SW 1271 (cell line): ENCODE measurements around the gene DERL2.
"Not testable (repeated sequence)": the region's sequence is repeated elsewhere in the genome, so short reads cannot be mapped to it uniquely, and the experiment has no call there.

Experiments
- DNase-seq, 2 experiments: peaks; one replicate each; lab custom pipeline; 2025; lab: John Stamatoyannopoulos, UW

Gene DERL2

DNA sequence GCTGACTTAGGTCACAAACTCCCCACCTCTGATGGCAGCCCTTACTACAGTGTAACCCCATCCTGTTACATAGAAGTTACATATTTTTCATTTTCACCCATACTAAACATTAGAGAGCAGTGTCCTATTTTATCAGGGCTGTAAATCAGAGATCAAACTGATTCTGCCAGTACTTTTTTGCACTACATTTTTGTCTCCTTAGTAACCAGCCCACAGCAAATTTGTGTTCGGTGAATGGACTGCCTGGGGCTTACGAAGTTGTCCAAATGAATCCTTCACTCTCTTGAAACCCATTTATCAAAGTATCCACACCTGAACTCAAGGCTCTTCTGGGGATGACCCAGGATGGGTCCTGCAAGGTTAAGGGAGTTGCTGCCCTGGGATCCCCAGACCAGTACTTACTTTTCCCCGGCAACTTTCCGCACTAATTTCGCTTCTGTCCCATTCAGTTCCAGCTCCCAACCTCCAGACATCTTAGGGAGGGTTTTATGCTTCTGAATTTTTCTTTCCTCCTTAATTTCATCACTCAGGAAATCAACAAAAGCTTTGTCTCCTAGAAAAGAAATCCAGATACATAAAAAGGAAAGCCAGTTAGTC, 48.2 kb downstream of the DERL2 start:
- no peak for DNase-seq

- DNase-seq: not testable (repeated sequence)
Observed at GRCh38 chr17:5435781-5436315, 50.1 kb downstream of the DERL2 start.

DNA sequence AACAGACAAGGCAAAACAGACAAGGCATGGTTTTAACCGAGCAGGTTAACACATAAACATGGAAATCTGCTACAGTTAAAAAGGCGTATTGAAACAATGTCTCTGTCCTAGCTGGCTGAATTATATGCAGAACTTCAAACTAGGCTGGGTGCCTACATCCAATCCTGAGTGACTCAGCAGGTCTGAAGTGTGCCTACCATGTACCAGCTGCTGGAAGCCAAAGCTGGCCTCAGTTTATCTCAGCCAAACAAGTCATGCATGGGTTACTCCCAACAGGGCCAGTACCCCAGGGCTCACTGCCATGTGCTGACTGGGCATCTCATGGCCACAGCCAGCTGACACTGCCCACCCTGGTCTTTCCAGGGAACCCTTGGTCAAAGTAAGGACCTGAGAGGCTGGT, 51.0 kb downstream of the DERL2 start:
- no peak for DNase-seq

- no peak for DNase-seq
Observed at GRCh38 chr17:5431949-5432556, 53.9 kb downstream of the DERL2 start.

GRCh38 chr17:5431234-5431633, 54.7 kb downstream of the DERL2 start:
- DNase-seq: not testable (repeated sequence)

- no peak for DNase-seq
Observed at GRCh38 chr17:5430413-5430999, 55.5 kb downstream of the DERL2 start.

DNA sequence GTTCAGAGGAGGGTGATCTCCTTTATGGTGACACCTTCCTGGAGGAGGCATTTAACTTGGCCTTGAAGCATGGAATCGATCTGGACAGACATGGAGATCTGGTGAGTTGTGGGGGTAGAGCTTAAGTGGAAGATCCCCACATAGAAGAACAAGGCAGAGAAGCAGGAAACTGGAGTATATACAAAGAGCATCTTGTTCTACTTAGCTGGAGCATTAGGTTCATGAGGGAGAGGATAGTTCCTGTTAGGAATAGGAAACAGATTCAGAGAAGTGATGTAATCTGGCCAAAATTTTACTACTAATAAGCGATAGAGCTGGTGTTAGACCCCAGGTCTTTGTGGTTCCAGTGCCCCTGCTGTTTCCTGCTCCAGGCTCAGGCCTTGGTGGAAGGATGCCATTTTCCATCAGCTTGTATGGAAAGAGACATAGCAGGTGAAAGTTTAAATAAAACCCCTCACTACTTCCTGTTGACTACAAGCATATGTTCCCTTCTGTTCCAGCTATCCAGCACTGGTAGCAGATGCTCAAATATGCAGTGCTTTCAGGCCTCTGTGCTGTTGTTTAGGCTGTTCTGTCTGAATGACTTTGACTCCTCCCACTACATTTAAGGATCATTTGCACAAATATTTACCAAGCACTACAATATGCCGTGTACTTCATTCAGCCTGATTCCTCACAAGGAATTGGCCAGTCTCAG, 56.6 kb downstream of the DERL2 start:
- DNase-seq: no peak

- no peak for DNase-seq
Observed at GRCh38 chr17:5425826-5426225, 60.2 kb downstream of the DERL2 start.

- DNase-seq: no peak
Observed at GRCh38 chr17:5424909-5425308, 61.1 kb downstream of the DERL2 start.

- peak; percentile 33 to 47 for DNase-seq
Observed at GRCh38 chr17:5422505-5422904, 63.5 kb downstream of the DERL2 start.
